GM12878 (cell line): ENCODE measurements around the gene MLLT3. TPM values are rescaled to one million over a fixed set of nuclear protein-coding genes. Genes with fewer than 3 reads are reported as not detected.

Source experiments
- ATAC-seq: fragments of 200-7000 bp; cut with Tn5 transposase; 3 replicates; pipeline ENCODE4 v1.9.1; 2020; ENCODE audit warnings: mild to moderate bottlenecking, moderate library complexity
- BruUV-seq: library from RNA; stranded (reverse); fragments of 400-500 nt; replicated peaks from 2 replicates; lab custom pipeline; 2021; lab: Mats Ljungman, UMichigan
- CTCF ChIA-PET: fragments of 300-600 bp; sonication (Branson Sonifier 250); formaldehyde crosslinking; extraction: SDS; loops from one replicate; lab custom pipeline; 2021; ENCODE audit warnings: inconsistent platforms; lab: Yijun Ruan, JAX
- POLR2A ChIA-PET: fragments of 350-600 bp; formaldehyde crosslinking; extraction: SDS; loops from one replicate; lab custom pipeline; 2021; ENCODE audit warnings: inconsistent platforms; lab: Charles Lee
- RAD21 ChIA-PET: fragments of 300-600 bp; sonication (Branson Sonifier 250); formaldehyde crosslinking; loops from one replicate; lab custom pipeline; 2023; ENCODE audit warnings: antibody characterized with exemption; ENCODE audit not compliant: unreplicated experiment; lab: Charles Lee
- SMC1A ChIA-PET: fragments of 300-600 bp; sonication (Branson Sonifier 250); formaldehyde crosslinking; loops from one replicate; lab custom pipeline; 2023; ENCODE audit not compliant: unreplicated experiment, uncharacterized antibody; lab: Charles Lee
- DNase-seq: peaks from one replicate; pipeline ENCODE4 v3.0.0-alpha.2; 2011; ENCODE audit warnings: low read depth, low spot score
- FAIRE-seq: peaks from 3 replicates; lab custom pipeline; 2011; peaks lifted over from hg19 to GRCh38; lab: Jason Lieb, UNC
- H2AFZ ChIP-seq: 2 replicates; pipeline ENCODE4 v1.6.0; 2011; ENCODE audit warnings: low read depth, low read length, control low read depth; ENCODE audit not compliant: control insufficient read depth
- H3K27ac ChIP-seq: 2 replicates; pipeline ENCODE4 v1.5.1; 2011; ENCODE audit warnings: control low read depth; ENCODE audit not compliant: control insufficient read depth, insufficient read depth
- H3K27me3 ChIP-seq, 2 experiments: replicated peaks in 1 of 2; 2 replicates each; pipeline versions ENCODE4 v1.6.0 to v1.6.1; 2011; ENCODE audit warnings: low read length in 1 of 2; ENCODE audit not compliant: control insufficient read depth in 2 of 2, insufficient read depth in 2 of 2
- H3K36me3 ChIP-seq, 2 experiments: 2 replicates each; pipeline ENCODE4 v1.5.1; 2011; ENCODE audit warnings: low read length in 1 of 2; ENCODE audit not compliant: control insufficient read depth in 2 of 2, insufficient read depth in 2 of 2
- H3K4me1 ChIP-seq: 2 replicates; pipeline ENCODE4 v1.6.1; 2011; ENCODE audit warnings: mild to moderate bottlenecking, low read length, moderate library complexity, mixed read lengths; ENCODE audit not compliant: control insufficient read depth, insufficient read depth
- H3K4me2 ChIP-seq: 2 replicates; pipeline ENCODE4 v1.6.0; 2011; ENCODE audit warnings: control low read depth; ENCODE audit not compliant: control insufficient read depth, insufficient read depth
- H3K4me3 ChIP-seq: fragments of 200-600 bp; sonication (generic); 2 replicates; pipeline ENCODE4 v1.5.1; 2016
- H3K79me2 ChIP-seq: 2 replicates; pipeline ENCODE4 v1.6.0; 2011; ENCODE audit warnings: low read length; ENCODE audit not compliant: control insufficient read depth, insufficient read depth
- H3K9ac ChIP-seq: 2 replicates; pipeline ENCODE4 v1.8.0; 2011; ENCODE audit warnings: low read length, control low read depth, mixed read lengths; ENCODE audit not compliant: control insufficient read depth, insufficient read depth
- H3K9me3 ChIP-seq: replicated peaks from 3 replicates; pipeline ENCODE4 v1.5.1; 2011; ENCODE audit warnings: mild to moderate bottlenecking, low read length; ENCODE audit not compliant: control insufficient read depth, insufficient read depth
- H4K20me1 ChIP-seq: 2 replicates; pipeline ENCODE4 v1.6.0; 2011; ENCODE audit not compliant: control insufficient read depth, insufficient read depth
- ESRRA ChIP-seq: IDR thresholded peaks from 2 replicates; pipeline ENCODE4 v1.6.1; 2012; ENCODE audit warnings: mild to moderate bottlenecking, low read length, improper control_type of control experiment
- HDAC6 ChIP-seq: fragments of 200-600 bp; sonication (generic); IDR thresholded peaks from one replicate; pipeline ENCODE4 v1.8.0; 2017; ENCODE audit warnings: antibody characterized with exemption; ENCODE audit not compliant: unreplicated experiment
- SP1 ChIP-seq: IDR thresholded peaks from one replicate; pipeline ENCODE4 v1.6.1; 2011; ENCODE audit warnings: low read depth, low read length
- SREBF1 ChIP-seq: IDR thresholded peaks from 2 replicates; pipeline ENCODE4 v1.6.1; 2012; ENCODE audit warnings: mild to moderate bottlenecking, low read length
- SUZ12 ChIP-seq: fragments of 200-600 bp; sonication (generic); IDR thresholded peaks from one replicate; pipeline ENCODE4 v1.6.1; 2018; ENCODE audit warnings: antibody characterized with exemption, mild to moderate bottlenecking; ENCODE audit not compliant: unreplicated experiment
- ZBTB4 ChIP-seq: fragments of 450-650 bp; formaldehyde crosslinking; IDR thresholded peaks from 2 replicates; pipeline ENCODE4 v1.4.0; 2022; ENCODE audit warnings: mild to moderate bottlenecking, moderate library complexity
- ZNF217 ChIP-seq: fragments of 450-650 bp; IDR thresholded peaks from 2 replicates; pipeline ENCODE4 v1.6.1; 2017; ENCODE audit warnings: antibody characterized with exemption, mild to moderate bottlenecking
- WGBS: methylation state at CpG from one replicate; pipeline ENCODE4 v1.1.6; 2016; ENCODE audit warnings: low lambda C conversion rate; ENCODE audit not compliant: insufficient replicate concordance, insufficient coverage; ENCODE audit errors: missing lambda C conversion rate; 5-methylcytosine and 5-hydroxymethylcytosine counted together
- in situ Hi-C: fragments of 300-500 bp; cut with MboI; formaldehyde crosslinking; loops from 9 replicates; pipeline ENCODE4 v1.14.3; 2018; ENCODE audit warnings: mixed read lengths
- intact Hi-C: fragments of 100-400 bp; cut with micrococcal nuclease; formaldehyde crosslinking; loops from one replicate; pipeline ENCODE4 v1.14.2; 2022; ENCODE audit not compliant: unreplicated experiment
- polyA plus RNA-seq, 11 experiments: library from polyadenylated mRNA; depleted of rRNA in 4 of 11; unstranded in 6 of 11; stranded (reverse) in 5 of 11; fragments of >200 nt; fragmentation: Nextera tagmentation in 4 of 11; fragmentation: Illumina TruSeq in 1 of 11; extraction: Ambion mirVana in 4 of 11; extraction: Trizol in 1 of 11; gene quantifications; 1 replicate in 1 of 11; 2 replicates in 10 of 11; pipeline versions ENCODE4 v1.2.1 to v1.2.3, GENCODE V29; 2011 to 2016; ENCODE audit warnings: inconsistent platforms in 2 of 11, missing spikeins in 2 of 11, low read depth in 1 of 11
- total RNA-seq, 4 experiments: library from RNA; depleted of rRNA in 3 of 4; stranded (reverse); fragments of >200 nt in 3 of 4; fragmentation: Illumina TruSeq in 1 of 4; extraction: Trizol in 1 of 4; gene quantifications; 2 replicates each; pipeline versions ENCODE4 v1.2.1 to v1.2.3, GENCODE V29; 2013 to 2021
- TF ChIP-seq, protein P1 (sequence below): fragments of 150-350 bp; IDR thresholded peaks from 2 replicates; pipeline ENCODE4 v1.6.1; 2016; ENCODE audit warnings: low read depth, low read length
- TF ChIP-seq, protein P2 (sequence below), 3 experiments: IDR thresholded peaks in 2 of 3; conservative IDR thresholded peaks in 1 of 3; 2 replicates each; pipeline ENCODE4 v1.5.1; 2011; ENCODE audit warnings: low read depth in 3 of 3, low read length in 3 of 3, mild to moderate bottlenecking in 3 of 3, control low read depth in 2 of 3, moderate library complexity in 2 of 3, inconsistent platforms in 1 of 3, mixed read lengths in 1 of 3; ENCODE audit not compliant: control insufficient read depth in 2 of 3, insufficient read depth in 1 of 3; ENCODE audit errors: extremely low read depth in 1 of 3
- TF ChIP-seq, protein P3 (sequence below): fragments of 450-650 bp; IDR thresholded peaks from 2 replicates; pipeline ENCODE4 v1.6.1; 2017; ENCODE audit warnings: mild to moderate bottlenecking, moderate library complexity

The MLLT3 gene
- total and polyA plus RNA-seq, 10 of the 15 experiments (the other 5 are each of a cell fraction or from before 2014, with no cell fraction given), result 17.7 to 72.3 (median 35.6) TPM

GRCh38 chr9:20561531-20561930 lies 60.8 kb downstream of the MLLT3 start:
- H3K27ac ChIP-seq, result no peak overlapping the region
- BruUV-seq, result no TSS peak
- H3K9me3 ChIP-seq, result no peaks in the 10 kb centered on the region
- H4K20me1 ChIP-seq, result no peaks in the 10 kb centered on the region
- ChIA-PET RAD21 (interaction anchor here (1.4 to 2.0 kb wide), 3 partner anchors 8 to 61 kb away, joined by 3 to 11 read pairs (median 7); partner anchors contain the start of gene MLLT3), POLR2A (interaction anchor here (1.5 kb wide), 1 partner anchor 61 kb away, joined by 4 read pairs; the partner anchor contains the start of gene MLLT3), SMC1A (interaction anchor here (0.8 to 1.7 kb wide), 2 partner anchors 9 kb away, joined by 3 to 4 read pairs; no protein-coding TSS in a partner anchor), CTCF (interaction anchor here (1.4 kb wide), 1 partner anchor 48 kb away, joined by 4 read pairs; no protein-coding TSS in a partner anchor)
- DNase-seq (no peak), ATAC-seq (no peak), FAIRE-seq (no peak)
- no peak overlapping the region for H3K4me3 ChIP-seq
- 97% methylated on average over 3 of the region's 3 CpGs for WGBS
- in situ Hi-C loops, result no loop called here
- intact Hi-C loops, result no loop called here
- no peaks in the 10 kb centered on the region for H3K36me3 ChIP-seq
- peaks cover 20% of the 10 kb centered on the region for H3K4me1 ChIP-seq
- H3K9ac ChIP-seq, result no peak overlapping the region
- no peak overlapping the region for H3K4me2 ChIP-seq
- H3K27me3 ChIP-seq, result no peaks in the 10 kb centered on the region
- H2AFZ ChIP-seq, result no peak overlapping the region
- H3K79me2 ChIP-seq, result peaks cover 60% of the 10 kb centered on the region
- TF ChIP-seq SREBF1 (no peak), SUZ12 (no peak), ZBTB4 (CRISPR knock-in tag) (no peak), HDAC6 (no peak), ZNF217 (no peak), ESRRA (no peak), SP1 (no peak)
- TF ChIP-seq, protein P1, sequence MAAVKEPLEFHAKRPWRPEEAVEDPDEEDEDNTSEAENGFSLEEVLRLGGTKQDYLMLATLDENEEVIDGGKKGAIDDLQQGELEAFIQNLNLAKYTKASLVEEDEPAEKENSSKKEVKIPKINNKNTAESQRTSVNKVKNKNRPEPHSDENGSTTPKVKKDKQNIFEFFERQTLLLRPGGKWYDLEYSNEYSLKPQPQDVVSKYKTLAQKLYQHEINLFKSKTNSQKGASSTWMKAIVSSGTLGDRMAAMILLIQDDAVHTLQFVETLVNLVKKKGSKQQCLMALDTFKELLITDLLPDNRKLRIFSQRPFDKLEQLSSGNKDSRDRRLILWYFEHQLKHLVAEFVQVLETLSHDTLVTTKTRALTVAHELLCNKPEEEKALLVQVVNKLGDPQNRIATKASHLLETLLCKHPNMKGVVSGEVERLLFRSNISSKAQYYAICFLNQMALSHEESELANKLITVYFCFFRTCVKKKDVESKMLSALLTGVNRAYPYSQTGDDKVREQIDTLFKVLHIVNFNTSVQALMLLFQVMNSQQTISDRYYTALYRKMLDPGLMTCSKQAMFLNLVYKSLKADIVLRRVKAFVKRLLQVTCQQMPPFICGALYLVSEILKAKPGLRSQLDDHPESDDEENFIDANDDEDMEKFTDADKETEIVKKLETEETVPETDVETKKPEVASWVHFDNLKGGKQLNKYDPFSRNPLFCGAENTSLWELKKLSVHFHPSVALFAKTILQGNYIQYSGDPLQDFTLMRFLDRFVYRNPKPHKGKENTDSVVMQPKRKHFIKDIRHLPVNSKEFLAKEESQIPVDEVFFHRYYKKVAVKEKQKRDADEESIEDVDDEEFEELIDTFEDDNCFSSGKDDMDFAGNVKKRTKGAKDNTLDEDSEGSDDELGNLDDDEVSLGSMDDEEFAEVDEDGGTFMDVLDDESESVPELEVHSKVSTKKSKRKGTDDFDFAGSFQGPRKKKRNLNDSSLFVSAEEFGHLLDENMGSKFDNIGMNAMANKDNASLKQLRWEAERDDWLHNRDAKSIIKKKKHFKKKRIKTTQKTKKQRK, result no peak
- TF ChIP-seq, protein P2, sequence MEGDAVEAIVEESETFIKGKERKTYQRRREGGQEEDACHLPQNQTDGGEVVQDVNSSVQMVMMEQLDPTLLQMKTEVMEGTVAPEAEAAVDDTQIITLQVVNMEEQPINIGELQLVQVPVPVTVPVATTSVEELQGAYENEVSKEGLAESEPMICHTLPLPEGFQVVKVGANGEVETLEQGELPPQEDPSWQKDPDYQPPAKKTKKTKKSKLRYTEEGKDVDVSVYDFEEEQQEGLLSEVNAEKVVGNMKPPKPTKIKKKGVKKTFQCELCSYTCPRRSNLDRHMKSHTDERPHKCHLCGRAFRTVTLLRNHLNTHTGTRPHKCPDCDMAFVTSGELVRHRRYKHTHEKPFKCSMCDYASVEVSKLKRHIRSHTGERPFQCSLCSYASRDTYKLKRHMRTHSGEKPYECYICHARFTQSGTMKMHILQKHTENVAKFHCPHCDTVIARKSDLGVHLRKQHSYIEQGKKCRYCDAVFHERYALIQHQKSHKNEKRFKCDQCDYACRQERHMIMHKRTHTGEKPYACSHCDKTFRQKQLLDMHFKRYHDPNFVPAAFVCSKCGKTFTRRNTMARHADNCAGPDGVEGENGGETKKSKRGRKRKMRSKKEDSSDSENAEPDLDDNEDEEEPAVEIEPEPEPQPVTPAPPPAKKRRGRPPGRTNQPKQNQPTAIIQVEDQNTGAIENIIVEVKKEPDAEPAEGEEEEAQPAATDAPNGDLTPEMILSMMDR (IDR thresholded peaks at IDR 0.05 in 2 of 3, conservative IDR thresholded peaks at IDR 0.05 in 1 of 3; ENCODE audit: control insufficient read depth in 2 of 3, extremely low read depth in 1 of 3, insufficient read depth in 1 of 3, low read depth in 3 of 3, low read length in 3 of 3), result no peak
- TF ChIP-seq, protein P3, sequence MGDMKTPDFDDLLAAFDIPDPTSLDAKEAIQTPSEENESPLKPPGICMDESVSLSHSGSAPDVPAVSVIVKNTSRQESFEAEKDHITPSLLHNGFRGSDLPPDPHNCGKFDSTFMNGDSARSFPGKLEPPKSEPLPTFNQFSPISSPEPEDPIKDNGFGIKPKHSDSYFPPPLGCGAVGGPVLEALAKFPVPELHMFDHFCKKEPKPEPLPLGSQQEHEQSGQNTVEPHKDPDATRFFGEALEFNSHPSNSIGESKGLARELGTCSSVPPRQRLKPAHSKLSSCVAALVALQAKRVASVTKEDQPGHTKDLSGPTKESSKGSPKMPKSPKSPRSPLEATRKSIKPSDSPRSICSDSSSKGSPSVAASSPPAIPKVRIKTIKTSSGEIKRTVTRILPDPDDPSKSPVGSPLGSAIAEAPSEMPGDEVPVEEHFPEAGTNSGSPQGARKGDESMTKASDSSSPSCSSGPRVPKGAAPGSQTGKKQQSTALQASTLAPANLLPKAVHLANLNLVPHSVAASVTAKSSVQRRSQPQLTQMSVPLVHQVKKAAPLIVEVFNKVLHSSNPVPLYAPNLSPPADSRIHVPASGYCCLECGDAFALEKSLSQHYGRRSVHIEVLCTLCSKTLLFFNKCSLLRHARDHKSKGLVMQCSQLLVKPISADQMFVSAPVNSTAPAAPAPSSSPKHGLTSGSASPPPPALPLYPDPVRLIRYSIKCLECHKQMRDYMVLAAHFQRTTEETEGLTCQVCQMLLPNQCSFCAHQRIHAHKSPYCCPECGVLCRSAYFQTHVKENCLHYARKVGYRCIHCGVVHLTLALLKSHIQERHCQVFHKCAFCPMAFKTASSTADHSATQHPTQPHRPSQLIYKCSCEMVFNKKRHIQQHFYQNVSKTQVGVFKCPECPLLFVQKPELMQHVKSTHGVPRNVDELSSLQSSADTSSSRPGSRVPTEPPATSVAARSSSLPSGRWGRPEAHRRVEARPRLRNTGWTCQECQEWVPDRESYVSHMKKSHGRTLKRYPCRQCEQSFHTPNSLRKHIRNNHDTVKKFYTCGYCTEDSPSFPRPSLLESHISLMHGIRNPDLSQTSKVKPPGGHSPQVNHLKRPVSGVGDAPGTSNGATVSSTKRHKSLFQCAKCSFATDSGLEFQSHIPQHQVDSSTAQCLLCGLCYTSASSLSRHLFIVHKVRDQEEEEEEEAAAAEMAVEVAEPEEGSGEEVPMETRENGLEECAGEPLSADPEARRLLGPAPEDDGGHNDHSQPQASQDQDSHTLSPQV, result no peak
